NT2/D1 (cell line): ENCODE data around the gene FRMD5.

Source experiments
- SUZ12 ChIP-seq: IDR thresholded peaks from 2 replicates; pipeline ENCODE4 v1.6.1; 2011; ENCODE audit not compliant: insufficient read length, insufficient read depth; ENCODE audit errors: extremely low read depth
- ZNF274 ChIP-seq: IDR thresholded peaks from 2 replicates; pipeline ENCODE4 v1.6.1; 2011; ENCODE audit warnings: mild to moderate bottlenecking, low read depth, low read length

GRCh38 chr15:43934480-43934879, 260.6 kb downstream of the FRMD5 start:
- TF ChIP-seq ZNF274, result no peak
- TF ChIP-seq SUZ12, result no peak
